H9 (cell line): ENCODE data around the gene C1orf21. TPM values are rescaled to one million over a fixed set of nuclear protein-coding genes. Genes with fewer than 3 reads are reported as not detected.
A peak's percentile ranks its signal among the peaks of the same experiment; 100 is the strongest.

Experiments
- DNase-seq: peaks from one replicate; pipeline ENCODE4 v3.0.0-alpha.2; 2017
- H2AFZ ChIP-seq: one replicate; pipeline ENCODE4 v1.6.1; 2013; ENCODE audit warnings: mild to moderate bottlenecking, low read length, control low read depth, moderate library complexity
- H2AK5ac ChIP-seq: 2 replicates; pipeline ENCODE4 v1.6.1; 2013; ENCODE audit warnings: low read length, control low read depth, mixed read lengths; ENCODE audit not compliant: insufficient read length
- H2BK120ac ChIP-seq: one replicate; pipeline ENCODE4 v1.6.1; 2013; ENCODE audit warnings: low read depth, mild to moderate bottlenecking, low read length, control low read depth, inconsistent platforms; ENCODE audit not compliant: poor library complexity, severe bottlenecking
- H2BK12ac ChIP-seq: 2 replicates; pipeline ENCODE4 v1.6.1; 2013; ENCODE audit warnings: low read length, control low read depth, mixed read lengths, low read depth; ENCODE audit not compliant: insufficient read length
- H2BK15ac ChIP-seq: 2 replicates; pipeline ENCODE4 v1.6.1; 2013; ENCODE audit warnings: low read depth, low read length, control low read depth
- H2BK20ac ChIP-seq: one replicate; pipeline ENCODE4 v1.6.1; 2013; ENCODE audit warnings: low read depth, mild to moderate bottlenecking, low read length, control low read depth, inconsistent platforms; ENCODE audit not compliant: poor library complexity, severe bottlenecking
- H2BK5ac ChIP-seq: 2 replicates; pipeline ENCODE4 v1.6.1; 2013; ENCODE audit warnings: low read length, control low read depth, mixed read lengths; ENCODE audit not compliant: insufficient read length
- H3K14ac ChIP-seq: 2 replicates; pipeline ENCODE4 v1.6.1; 2013; ENCODE audit warnings: low read length, control low read depth; ENCODE audit not compliant: insufficient read depth
- H3K18ac ChIP-seq: 2 replicates; pipeline ENCODE4 v1.6.1; 2013; ENCODE audit warnings: low read depth, mild to moderate bottlenecking, mixed read lengths, low read length, control low read depth; ENCODE audit not compliant: insufficient read length
- H3K23ac ChIP-seq: 2 replicates; pipeline ENCODE4 v1.6.1; 2013; ENCODE audit warnings: low read length, control low read depth, mixed read lengths, low read depth; ENCODE audit not compliant: insufficient read length
- H3K23me2 ChIP-seq: 2 replicates; pipeline ENCODE4 v1.6.1; 2013; ENCODE audit warnings: low read depth, mild to moderate bottlenecking, mixed read lengths, low read length, control low read depth; ENCODE audit not compliant: insufficient read length, poor library complexity, severe bottlenecking
- H3K27ac ChIP-seq: 2 replicates; pipeline ENCODE4 v1.5.1; 2013; ENCODE audit warnings: low read length, control low read depth, mixed read lengths, low read depth; ENCODE audit not compliant: insufficient read length
- H3K27me3 ChIP-seq: 2 replicates; pipeline ENCODE4 v1.6.1; 2013; ENCODE audit warnings: low read length, control low read depth, inconsistent platforms; ENCODE audit not compliant: insufficient read depth
- H3K4ac ChIP-seq: 2 replicates; pipeline ENCODE4 v1.6.1; 2013; ENCODE audit warnings: low read depth, mild to moderate bottlenecking, control low read depth, inconsistent platforms, low read length, moderate library complexity
- H3K4me1 ChIP-seq: 2 replicates; pipeline ENCODE4 v1.6.1; 2013; ENCODE audit warnings: low read length, control low read depth, inconsistent platforms; ENCODE audit not compliant: insufficient read depth
- H3K4me2 ChIP-seq: 2 replicates; pipeline ENCODE4 v1.6.1; 2013; ENCODE audit warnings: low read length, control low read depth, mixed read lengths; ENCODE audit not compliant: insufficient read length, insufficient read depth
- H3K56ac ChIP-seq: 2 replicates; pipeline ENCODE4 v1.6.1; 2013; ENCODE audit warnings: low read depth, mild to moderate bottlenecking, mixed read lengths, low read length, control low read depth; ENCODE audit not compliant: insufficient read length
- H3K79me1 ChIP-seq: 2 replicates; pipeline ENCODE4 v1.6.1; 2013; ENCODE audit warnings: low read depth, mild to moderate bottlenecking, moderate library complexity, low read length, control low read depth, inconsistent platforms; ENCODE audit not compliant: insufficient read depth, poor library complexity, severe bottlenecking
- H3K79me2 ChIP-seq: 2 replicates; pipeline ENCODE4 v1.6.1; 2013; ENCODE audit warnings: low read length, control low read depth, inconsistent platforms; ENCODE audit not compliant: insufficient read depth
- H3K9ac ChIP-seq: 2 replicates; pipeline ENCODE4 v1.6.1; 2013; ENCODE audit warnings: low read length, control low read depth, mixed read lengths; ENCODE audit not compliant: insufficient read length; ENCODE audit errors: extremely low read depth
- H3K9me3 ChIP-seq: one replicate; pipeline ENCODE4 v1.6.1; 2013; ENCODE audit warnings: low read depth, low read length, inconsistent platforms; ENCODE audit not compliant: control insufficient read depth
- H3T11ph ChIP-seq: one replicate; pipeline ENCODE4 v1.6.1; 2013; ENCODE audit warnings: mild to moderate bottlenecking, low read length, control low read depth, inconsistent platforms
- H4K20me1 ChIP-seq: one replicate; pipeline ENCODE4 v1.6.1; 2013; ENCODE audit not compliant: control insufficient read depth, insufficient read length, insufficient read depth
- H4K5ac ChIP-seq: 2 replicates; pipeline ENCODE4 v1.6.1; 2013; ENCODE audit warnings: low read depth, mild to moderate bottlenecking, mixed read lengths, low read length, control low read depth; ENCODE audit not compliant: insufficient read length
- H4K8ac ChIP-seq: replicated peaks from 2 replicates; pipeline ENCODE4 v1.6.1; 2013; ENCODE audit warnings: low read length, control low read depth, mixed read lengths, low read depth; ENCODE audit not compliant: insufficient read length
- H4K91ac ChIP-seq: 2 replicates; pipeline ENCODE4 v1.6.1; 2013; ENCODE audit warnings: low read depth, mild to moderate bottlenecking, moderate library complexity, mixed read lengths, low read length, control low read depth; ENCODE audit not compliant: insufficient read length
- H3K27ac Mint-ChIP-seq, 3 experiments: 2 replicates in 2 of 3; 3 replicates in 1 of 3; pipeline ENCODE4 v1.8.0; 2020 to 2021; ENCODE audit warnings: mixed read lengths in 3 of 3, mild to moderate bottlenecking in 1 of 3, moderate library complexity in 1 of 3
- H3K27me3 Mint-ChIP-seq: 2 replicates; pipeline ENCODE4 v1.8.0; 2021; ENCODE audit warnings: low read depth, mild to moderate bottlenecking, moderate library complexity, mixed read lengths
- H3K36me3 Mint-ChIP-seq, 3 experiments: 2 replicates in 2 of 3; 3 replicates in 1 of 3; pipeline ENCODE4 v1.8.0; 2020 to 2021; ENCODE audit warnings: low read depth in 3 of 3, mixed read lengths in 3 of 3; ENCODE audit not compliant: insufficient read depth in 1 of 3
- H3K4me1 Mint-ChIP-seq, 2 experiments: 2 replicates each; pipeline ENCODE4 v1.8.0; 2020; ENCODE audit warnings: mixed read lengths in 2 of 2
- H3K4me3 Mint-ChIP-seq, 2 experiments: 2 replicates in 1 of 2; 3 replicates in 1 of 2; pipeline ENCODE4 v1.8.0; 2020 to 2021; ENCODE audit warnings: mild to moderate bottlenecking in 2 of 2, mixed read lengths in 2 of 2, moderate library complexity in 1 of 2
- H3K9me3 Mint-ChIP-seq, 2 experiments: 2 replicates in 1 of 2; 3 replicates in 1 of 2; pipeline ENCODE4 v1.8.0; 2020; ENCODE audit warnings: mild to moderate bottlenecking in 2 of 2, mixed read lengths in 2 of 2, moderate library complexity in 1 of 2
- WGBS: extraction: QIAGEN DNeasy Blood & Tissue Kit; methylation state at CpG from one replicate; pipeline ENCODE4 v1.1.7; 2013; ENCODE audit warnings: missing lambda C conversion rate, low lambda C conversion rate, mixed read lengths; ENCODE audit not compliant: insufficient read length; ENCODE audit errors: extremely low coverage; 5-methylcytosine and 5-hydroxymethylcytosine counted together
- total RNA-seq: library from RNA; stranded (reverse); gene quantifications from 2 replicates; pipeline ENCODE4 v1.2.1, GENCODE V29; 2021
- TF ChIP-seq, protein P1 (sequence below): fragments of 200-600 bp; sonication (generic); conservative IDR thresholded peaks from 3 replicates; pipeline ENCODE4 v1.8.0; 2021; ENCODE audit warnings: antibody characterized with exemption, mild to moderate bottlenecking

Gene C1orf21
- total RNA-seq, 1 experiment from 2014 or later: 36.0 TPM

DNA sequence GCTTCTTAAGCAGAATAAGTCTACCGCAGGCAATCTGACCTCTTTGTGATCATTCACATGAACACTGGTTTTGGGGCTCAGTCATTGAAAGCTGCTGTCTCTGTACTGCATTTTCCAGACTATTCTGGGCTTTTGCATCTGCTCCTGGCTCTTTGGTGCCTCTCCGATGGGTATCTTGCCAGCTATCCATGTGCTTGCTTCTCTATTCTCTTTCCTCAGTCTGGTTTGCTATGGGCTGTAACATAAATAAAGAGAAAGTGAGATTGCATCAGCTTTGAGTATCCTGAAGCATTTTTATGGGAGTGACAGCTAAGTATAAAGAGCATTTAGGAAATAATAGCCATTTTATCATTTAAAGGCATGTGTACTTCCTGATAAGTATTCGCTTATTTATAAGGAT is 70.7 kb downstream of the C1orf21 start:
- WGBS: no CpG with 5 or more reads among the region's 3 CpGs
- H3K14ac ChIP-seq: no peak overlapping the region
- H3K4me2 ChIP-seq: no peak overlapping the region
- H2BK120ac ChIP-seq: no peak overlapping the region
- no peaks in the 10 kb centered on the region for H3K9me3 ChIP-seq
- peaks cover 6% of the 10 kb centered on the region; the same call in 1 of the 2 replicates for H3K4me1 ChIP-seq
- Mint-ChIP-seq H3K4me1 (peaks cover 71 to 91% of the 10 kb centered on the region in 2 experiments), H3K9me3 (peaks cover 0 to 6% of the 10 kb centered on the region in 2 experiments; a peak in 3 of 5 replicates), H3K4me3 (no peak overlapping the region), H3K27ac (peak overlapping the region in 1 of 3 experiments; percentile 77; a peak in 1 of 7 replicates), H3K36me3 (peaks cover 5 to 9% (median 5%) of the 10 kb centered on the region in 3 experiments; a peak in 6 of 7 replicates), H3K27me3 (no peaks in the 10 kb centered on the region)
- no peak overlapping the region for H2BK20ac ChIP-seq
- no peak overlapping the region for H4K5ac ChIP-seq
- no peak overlapping the region for H3K27ac ChIP-seq
- H3K23me2 ChIP-seq: no peaks in the 10 kb centered on the region
- H2AFZ ChIP-seq: no peak overlapping the region
- no peak overlapping the region for H2BK5ac ChIP-seq
- H3K9ac ChIP-seq: no peak overlapping the region
- no peaks in the 10 kb centered on the region for H3K79me1 ChIP-seq
- no peak overlapping the region for H4K8ac ChIP-seq
- TF ChIP-seq, protein P1, sequence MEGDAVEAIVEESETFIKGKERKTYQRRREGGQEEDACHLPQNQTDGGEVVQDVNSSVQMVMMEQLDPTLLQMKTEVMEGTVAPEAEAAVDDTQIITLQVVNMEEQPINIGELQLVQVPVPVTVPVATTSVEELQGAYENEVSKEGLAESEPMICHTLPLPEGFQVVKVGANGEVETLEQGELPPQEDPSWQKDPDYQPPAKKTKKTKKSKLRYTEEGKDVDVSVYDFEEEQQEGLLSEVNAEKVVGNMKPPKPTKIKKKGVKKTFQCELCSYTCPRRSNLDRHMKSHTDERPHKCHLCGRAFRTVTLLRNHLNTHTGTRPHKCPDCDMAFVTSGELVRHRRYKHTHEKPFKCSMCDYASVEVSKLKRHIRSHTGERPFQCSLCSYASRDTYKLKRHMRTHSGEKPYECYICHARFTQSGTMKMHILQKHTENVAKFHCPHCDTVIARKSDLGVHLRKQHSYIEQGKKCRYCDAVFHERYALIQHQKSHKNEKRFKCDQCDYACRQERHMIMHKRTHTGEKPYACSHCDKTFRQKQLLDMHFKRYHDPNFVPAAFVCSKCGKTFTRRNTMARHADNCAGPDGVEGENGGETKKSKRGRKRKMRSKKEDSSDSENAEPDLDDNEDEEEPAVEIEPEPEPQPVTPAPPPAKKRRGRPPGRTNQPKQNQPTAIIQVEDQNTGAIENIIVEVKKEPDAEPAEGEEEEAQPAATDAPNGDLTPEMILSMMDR: no peak
- no peak overlapping the region for H2BK12ac ChIP-seq
- no peak overlapping the region for H4K91ac ChIP-seq
- no peaks in the 10 kb centered on the region for H3K27me3 ChIP-seq
- H3K79me2 ChIP-seq: no peaks in the 10 kb centered on the region
- no peak overlapping the region for H2AK5ac ChIP-seq
- no peak overlapping the region for H2BK15ac ChIP-seq
- H4K20me1 ChIP-seq: no peaks in the 10 kb centered on the region
- no peak overlapping the region for H3K18ac ChIP-seq
- H3K56ac ChIP-seq: no peak overlapping the region
- H3T11ph ChIP-seq: no peak overlapping the region
- no peak overlapping the region for H3K4ac ChIP-seq
- no peak overlapping the region for H3K23ac ChIP-seq
- no peak for DNase-seq
